ENCODE measurements around the gene CABLES2. TPM values are rescaled to one million over a fixed set of nuclear protein-coding genes. Genes with fewer than 3 reads are reported as not detected.

CABLES2 gene
- total and polyA plus RNA-seq, 2 of the 4 experiments (the other 2 are of a cell fraction) = 1.4 to 5.1 TPM

DNA sequence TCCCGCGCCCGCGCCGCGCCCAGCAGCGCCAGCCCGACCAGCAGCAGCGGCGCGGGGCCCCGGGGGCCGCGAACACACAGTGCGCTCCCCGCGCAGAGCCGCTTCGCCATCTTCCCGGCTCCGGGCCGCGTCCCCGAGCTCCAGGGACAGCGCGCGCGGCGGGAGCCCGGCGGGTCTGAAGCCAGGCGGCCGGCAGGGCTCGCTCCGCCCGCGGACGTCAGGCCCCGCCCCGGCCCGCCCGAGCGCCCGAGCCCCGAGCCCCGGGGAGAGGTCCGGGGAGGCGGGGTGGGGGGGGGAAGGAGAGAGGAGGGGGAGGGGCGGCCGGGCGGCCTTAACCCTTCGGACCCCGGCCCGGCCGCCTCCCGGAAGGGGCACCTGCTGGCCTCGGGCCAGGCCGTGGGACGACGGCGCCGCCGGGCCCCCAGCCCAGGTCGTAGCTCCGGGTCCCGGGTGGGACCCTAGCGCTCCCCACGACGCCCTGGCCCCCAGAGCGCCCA lies 39.9 kb downstream of the CABLES2 start, which contains the start of gene LAMA5:
Gene LAMA5, minus strand, starts transcription at position 177 of the 497 bp plus-strand sequence. Its CDS starts 67 bp downstream, at position 110.
- Histone ChIP-seq H3K79me1 (ENCODE audit: low read depth in 1 of 2, low read length in 2 of 2) (no peaks in the 10 kb centered on the region), H3K4me3 (ENCODE audit: insufficient read depth, low read depth, low read length) (peak within 1 kb of the TSS; percentile 69), H3K56ac (ENCODE audit: extremely low read depth, insufficient read depth, low read length) (no peak within 1 kb of the TSS), H3K4ac (ENCODE audit: low read depth, low read length) (no peak within 1 kb of the TSS), H3K9ac (ENCODE audit: low read depth, low read length) (0 out of 2 replicates have a peak within 1 kb of the TSS, but pooled peaks have one; percentile 7), H3K27ac (ENCODE audit: insufficient read depth, low read length) (no peak within 1 kb of the TSS), H3K18ac (ENCODE audit: low read depth, low read length) (no peak within 1 kb of the TSS), H4K20me1 (ENCODE audit: insufficient read depth, low read length) (peaks cover 26% of the 10 kb centered on the region), H2BK15ac (ENCODE audit: low read depth, low read length) (no peak within 1 kb of the TSS), H3K4me2 (ENCODE audit: low read depth, low read length) (peak within 1 kb of the TSS; percentile 69), H2BK5ac (ENCODE audit: low read depth, low read length, poor library complexity, severe bottlenecking) (no peak within 1 kb of the TSS), H3K27me3 (ENCODE audit: control insufficient read depth, insufficient read depth, low read length) (no peaks in the 10 kb centered on the region), H4K8ac (ENCODE audit: low read depth in 2 of 2, low read length in 2 of 2) (no peak within 1 kb of the TSS), H2AFZ (replicated peaks; ENCODE audit: low read length, poor library complexity) (peak within 1 kb of the TSS; percentile 89), H3K9me3 (ENCODE audit: control insufficient read depth, insufficient read depth, low read length) (no peaks in the 10 kb centered on the region), H2BK20ac (ENCODE audit: low read depth, low read length) (no peak within 1 kb of the TSS), H3K14ac (replicated peaks; ENCODE audit: low read depth, low read length) (no peak within 1 kb of the TSS), H2AK9ac (replicated peaks; ENCODE audit: low read depth, low read length, poor library complexity) (peak within 1 kb of the TSS; percentile 89), H2BK120ac (ENCODE audit: low read depth, low read length) (no peak within 1 kb of the TSS), H4K5ac (ENCODE audit: low read depth, low read length) (no peak within 1 kb of the TSS; the same call in 1 of the 2 replicates), H4K91ac (ENCODE audit: insufficient read depth, low read depth, low read length) (no peak within 1 kb of the TSS), H3K4me1 (ENCODE audit: control insufficient read depth, insufficient read depth, low read length) (peaks cover 33% of the 10 kb centered on the region), H3K9me1 (ENCODE audit: insufficient read depth, low read length) (peaks cover 8% of the 10 kb centered on the region; the same call in 1 of the 2 replicates), H3K36me3 (ENCODE audit: control insufficient read depth, insufficient read depth, low read length) (peaks cover 1% of the 10 kb centered on the region; the same call in 1 of the 2 replicates), H2AK5ac (ENCODE audit: low read depth, low read length) (no peak within 1 kb of the TSS), H3K23ac (ENCODE audit: low read depth, low read length) (no peak within 1 kb of the TSS)
- in situ Hi-C loops (cut with MboI; ENCODE audit: low sequenced_read_pairs) (no loop called here), intact Hi-C loops (cut with micrococcal nuclease) (no loop called here), dilution Hi-C loops (cut with HindIII; ENCODE audit: low sequenced_read_pairs, unreplicated experiment) (no loop called here)
- peak; percentile 60 for ATAC-seq (ENCODE audit: low read depth)
- no TSS peak for BruUV-seq (replicated peaks)
- TF ChIP-seq, protein P1, sequence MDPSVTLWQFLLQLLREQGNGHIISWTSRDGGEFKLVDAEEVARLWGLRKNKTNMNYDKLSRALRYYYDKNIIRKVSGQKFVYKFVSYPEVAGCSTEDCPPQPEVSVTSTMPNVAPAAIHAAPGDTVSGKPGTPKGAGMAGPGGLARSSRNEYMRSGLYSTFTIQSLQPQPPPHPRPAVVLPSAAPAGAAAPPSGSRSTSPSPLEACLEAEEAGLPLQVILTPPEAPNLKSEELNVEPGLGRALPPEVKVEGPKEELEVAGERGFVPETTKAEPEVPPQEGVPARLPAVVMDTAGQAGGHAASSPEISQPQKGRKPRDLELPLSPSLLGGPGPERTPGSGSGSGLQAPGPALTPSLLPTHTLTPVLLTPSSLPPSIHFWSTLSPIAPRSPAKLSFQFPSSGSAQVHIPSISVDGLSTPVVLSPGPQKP (IDR thresholded peaks at IDR 0.05; ENCODE audit: borderline replicate concordance, low read depth, low read length) = no peak
- TF ChIP-seq MAZ (IDR thresholded peaks at IDR 0.05; ENCODE audit: borderline replicate concordance, low read depth, low read length) = 0 out of 2 replicates have a peak, but pooled peaks have one; percentile 10
- CTCF ChIA-PET = interaction anchor here (2.2 kb wide), 1 partner anchor 65 kb away, joined by 8 read pairs; the partner anchor contains the start of gene ADRM1
- POLR2A ChIA-PET (ENCODE audit: unreplicated experiment) = no interaction called here
- 0% methylated on average over 9 of the region's 70 CpGs; no CpG with 5 or more reads in 1 of the 2 experiments for WGBS, 2 experiments (ENCODE audit: extremely low coverage in 2 of 2, insufficient read length in 1 of 2)
- no peak for DNase-seq

Data from IMR-90 (cell line).